Smooth muscle cell (in vitro differentiated cells): ENCODE measurements around the gene PANX2. TPM values are rescaled to one million over a fixed set of nuclear protein-coding genes. Genes with fewer than 3 reads are reported as not detected.

Source experiments
- DNase-seq: peaks from one replicate; lab custom pipeline; 2025; ENCODE audit not compliant: unreplicated experiment; lab: John Stamatoyannopoulos, UW
- H2AFZ ChIP-seq: fragments of 200-600 bp; sonication (generic); 2 replicates; pipeline ENCODE4 v1.6.0; 2016; ENCODE audit warnings: antibody characterized with exemption, low read depth, mild to moderate bottlenecking
- H3F3A ChIP-seq: fragments of 200-600 bp; sonication (generic); 2 replicates; pipeline ENCODE4 v1.6.0; 2017; ENCODE audit warnings: antibody characterized with exemption, low read depth
- H3K27ac ChIP-seq: fragments of 200-600 bp; sonication (generic); 2 replicates; pipeline ENCODE4 v1.5.1; 2016; ENCODE audit warnings: low read depth, mild to moderate bottlenecking
- H3K27me3 ChIP-seq: fragments of 200-600 bp; sonication (generic); 2 replicates; pipeline ENCODE4 v1.6.1; 2016; ENCODE audit warnings: low read depth, mild to moderate bottlenecking
- H3K36me3 ChIP-seq: fragments of 200-600 bp; sonication (generic); 2 replicates; pipeline ENCODE4 v1.5.1; 2016; ENCODE audit warnings: low read depth
- H3K4me1 ChIP-seq: fragments of 200-600 bp; sonication (generic); 2 replicates; pipeline ENCODE4 v1.5.1; 2016; ENCODE audit warnings: low read depth
- H3K4me2 ChIP-seq: fragments of 200-600 bp; sonication (generic); 2 replicates; pipeline ENCODE4 v1.6.0; 2016; ENCODE audit warnings: mild to moderate bottlenecking
- H3K4me3 ChIP-seq: fragments of 200-600 bp; sonication (generic); 2 replicates; pipeline ENCODE4 v1.5.1; 2016; ENCODE audit warnings: mild to moderate bottlenecking
- H3K79me2 ChIP-seq: fragments of 200-600 bp; sonication (generic); 2 replicates; pipeline ENCODE4 v1.6.0; 2016; ENCODE audit warnings: low read depth, mild to moderate bottlenecking
- H3K9ac ChIP-seq: fragments of 200-600 bp; sonication (generic); 2 replicates; pipeline ENCODE4 v1.6.0; 2016; ENCODE audit warnings: low read depth
- H3K9me3 ChIP-seq: fragments of 200-600 bp; sonication (generic); replicated peaks from 2 replicates; pipeline ENCODE4 v1.5.1; 2016; ENCODE audit warnings: low read depth
- H4K20me1 ChIP-seq: fragments of 200-600 bp; sonication (generic); 2 replicates; pipeline ENCODE4 v1.6.0; 2016; ENCODE audit warnings: low read depth
- CTCF ChIP-seq: fragments of 200-600 bp; sonication (generic); IDR thresholded peaks from 2 replicates; pipeline ENCODE4 v1.5.1; 2017; ENCODE audit warnings: borderline replicate concordance, mild to moderate bottlenecking, antibody characterized with exemption; ENCODE audit not compliant: insufficient read depth, poor library complexity, severe bottlenecking
- WGBS: methylation state at CpG from one replicate; pipeline ENCODE4 v1.1.7; 2016; ENCODE audit warnings: low lambda C conversion rate; 5-methylcytosine and 5-hydroxymethylcytosine counted together
- polyA plus RNA-seq: library from polyadenylated mRNA; unstranded; fragments of >200 nt; fragmentation: Nextera tagmentation; extraction: Ambion mirVana; gene quantifications from 2 replicates; pipeline ENCODE4 v1.2.1, GENCODE V29; 2016
- total RNA-seq: library from RNA; depleted of rRNA; stranded (reverse); fragments of >200 nt; gene quantifications from 2 replicates; pipeline ENCODE4 v1.2.3, GENCODE V29; 2014

The PANX2 gene, protein sequence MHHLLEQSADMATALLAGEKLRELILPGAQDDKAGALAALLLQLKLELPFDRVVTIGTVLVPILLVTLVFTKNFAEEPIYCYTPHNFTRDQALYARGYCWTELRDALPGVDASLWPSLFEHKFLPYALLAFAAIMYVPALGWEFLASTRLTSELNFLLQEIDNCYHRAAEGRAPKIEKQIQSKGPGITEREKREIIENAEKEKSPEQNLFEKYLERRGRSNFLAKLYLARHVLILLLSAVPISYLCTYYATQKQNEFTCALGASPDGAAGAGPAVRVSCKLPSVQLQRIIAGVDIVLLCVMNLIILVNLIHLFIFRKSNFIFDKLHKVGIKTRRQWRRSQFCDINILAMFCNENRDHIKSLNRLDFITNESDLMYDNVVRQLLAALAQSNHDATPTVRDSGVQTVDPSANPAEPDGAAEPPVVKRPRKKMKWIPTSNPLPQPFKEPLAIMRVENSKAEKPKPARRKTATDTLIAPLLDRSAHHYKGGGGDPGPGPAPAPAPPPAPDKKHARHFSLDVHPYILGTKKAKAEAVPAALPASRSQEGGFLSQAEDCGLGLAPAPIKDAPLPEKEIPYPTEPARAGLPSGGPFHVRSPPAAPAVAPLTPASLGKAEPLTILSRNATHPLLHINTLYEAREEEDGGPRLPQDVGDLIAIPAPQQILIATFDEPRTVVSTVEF
- total RNA-seq = 5.1 TPM in 2 replicates
- 2.5 and 2.9 TPM in 2 replicates for polyA plus RNA-seq

DNA sequence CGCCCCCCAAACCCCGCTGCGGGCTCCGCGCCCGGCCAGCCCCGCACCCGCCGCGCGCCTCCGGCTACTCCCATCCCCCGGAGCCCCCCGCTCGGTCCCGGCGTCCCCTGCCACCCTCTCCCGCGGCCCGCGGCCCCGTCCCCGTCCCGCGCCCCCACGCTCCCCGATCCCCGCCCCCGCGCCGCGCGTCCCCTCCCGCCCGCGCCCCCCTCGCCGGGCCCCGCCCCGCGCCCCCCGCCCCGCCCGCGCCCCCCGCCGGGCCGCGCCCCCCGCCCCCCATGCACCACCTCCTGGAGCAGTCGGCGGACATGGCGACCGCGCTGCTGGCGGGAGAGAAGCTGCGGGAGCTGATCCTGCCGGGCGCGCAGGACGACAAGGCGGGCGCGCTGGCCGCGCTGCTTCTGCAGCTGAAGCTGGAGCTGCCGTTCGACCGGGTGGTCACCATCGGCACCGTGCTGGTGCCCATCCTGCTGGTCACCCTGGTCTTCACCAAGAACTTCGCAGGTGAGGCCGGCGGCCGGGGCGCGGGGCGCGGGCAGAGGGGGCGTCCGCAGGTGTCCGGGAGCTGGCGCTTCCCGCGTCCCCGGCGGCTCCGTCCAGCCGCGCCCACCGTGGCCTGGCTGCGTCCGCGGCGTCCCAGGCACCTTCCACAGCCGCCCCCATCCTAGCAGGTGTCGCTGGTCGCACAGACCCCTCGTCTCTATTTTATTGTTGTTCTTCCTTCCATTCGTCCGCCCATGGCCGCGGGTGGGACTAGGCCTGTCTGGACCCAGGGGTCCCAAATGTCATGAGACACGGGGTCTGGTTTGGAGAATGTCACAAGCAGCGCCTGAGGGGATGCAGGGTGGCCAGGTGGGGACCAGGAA lies at the start of gene PANX2:
TSS of gene PANX2 (plus strand) at position 279 of the 866 bp plus-strand sequence. CDS start at position 279, 0 bp downstream.
- no peak within 1 kb of the TSS for H3K9ac ChIP-seq
- no peak within 1 kb of the TSS for H3K27ac ChIP-seq
- H3K9me3 ChIP-seq = no peaks in the 10 kb centered on the region
- no peaks in the 10 kb centered on the region for H4K20me1 ChIP-seq
- H3K27me3 ChIP-seq = no peaks in the 10 kb centered on the region
- H3K4me2 ChIP-seq = peak within 1 kb of the TSS; percentile 93
- no peak for DNase-seq
- H3K4me1 ChIP-seq = no peaks in the 10 kb centered on the region
- peak within 1 kb of the TSS; percentile 54 for H2AFZ ChIP-seq
- no peaks in the 10 kb centered on the region for H3K79me2 ChIP-seq
- H3K36me3 ChIP-seq = no peaks in the 10 kb centered on the region
- peak within 1 kb of the TSS; percentile 57 for H3K4me3 ChIP-seq
- H3F3A ChIP-seq = no peaks in the 10 kb centered on the region
- TF ChIP-seq CTCF = no peak
- 14% methylated on average over 44 of the region's 105 CpGs for WGBS

GRCh38 chr22:50121202-50121740 lies 49.3 kb upstream of the PANX2 start:
- H3F3A ChIP-seq = peaks cover 3% of the 10 kb centered on the region
- WGBS = 85% methylated on average over 11 of the region's 11 CpGs
- no peak for TF ChIP-seq CTCF

GRCh38 chr22:50123119-50123518 lies 47.4 kb upstream of the PANX2 start:
- no peak overlapping the region for H3K27ac ChIP-seq
- TF ChIP-seq CTCF = no peak
- H3K4me1 ChIP-seq = no peaks in the 10 kb centered on the region
- H3F3A ChIP-seq = peaks cover 3% of the 10 kb centered on the region
- no peak overlapping the region for H3K9ac ChIP-seq
- no peaks in the 10 kb centered on the region for H3K27me3 ChIP-seq
- no peak overlapping the region for H3K4me2 ChIP-seq
- H3K36me3 ChIP-seq = no peaks in the 10 kb centered on the region
- WGBS = 86% methylated on average over 4 of the region's 4 CpGs
- DNase-seq = no peak
- no peak overlapping the region for H2AFZ ChIP-seq
- no peaks in the 10 kb centered on the region for H3K79me2 ChIP-seq
- H3K9me3 ChIP-seq = peaks cover 5% of the 10 kb centered on the region
- no peaks in the 10 kb centered on the region for H4K20me1 ChIP-seq
- no peak overlapping the region for H3K4me3 ChIP-seq

More at GRCh38 chr22:50121202-50121740, 49.3 kb upstream of the PANX2 start:
- Histone ChIP-seq H3K4me1 (no peaks in the 10 kb centered on the region), H3K27me3 (no peaks in the 10 kb centered on the region), H2AFZ (no peak overlapping the region), H4K20me1 (no peaks in the 10 kb centered on the region), H3K9ac (no peak overlapping the region), H3K4me2 (no peak overlapping the region), H3K27ac (no peak overlapping the region), H3K36me3 (no peaks in the 10 kb centered on the region), H3K4me3 (no peak overlapping the region), H3K9me3 (peaks cover 5% of the 10 kb centered on the region), H3K79me2 (no peaks in the 10 kb centered on the region)
- DNase-seq = no peak
